ENCODE results near the gene MEIOSIN.

DNA sequence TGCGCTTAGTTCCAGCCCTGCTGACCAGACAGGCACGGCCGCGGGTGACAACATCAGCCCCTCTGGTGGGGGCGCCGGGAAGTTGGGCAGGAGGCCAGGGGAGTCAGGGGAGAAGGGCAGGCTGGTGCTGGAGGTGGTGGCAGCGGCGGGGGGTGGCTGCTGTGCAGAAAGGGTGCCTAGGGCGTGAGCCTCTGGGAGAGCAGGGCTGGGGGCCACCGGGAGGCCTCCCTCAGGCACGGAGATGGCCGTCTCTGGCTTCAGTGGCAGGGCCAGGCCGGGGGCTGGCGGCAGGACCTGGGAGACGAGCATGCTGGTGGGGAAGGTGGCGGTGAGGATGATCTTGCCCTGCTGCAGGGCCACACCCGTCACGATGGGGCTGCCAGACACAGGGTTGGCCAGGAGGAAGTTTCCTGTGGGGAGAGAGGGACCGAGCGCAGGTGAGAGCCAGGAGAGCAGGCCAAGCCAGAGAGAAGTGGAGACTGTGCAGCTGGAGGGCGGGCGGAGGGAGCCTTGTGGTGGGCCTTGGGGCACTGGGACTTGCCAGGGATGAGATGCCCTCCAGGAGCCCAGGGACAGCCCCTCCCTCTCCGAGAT, 32.6 kb downstream of the MEIOSIN start:
- TF ChIP-seq POLR2AphosphoS5 (IDR thresholded peaks at IDR 0.05; ENCODE audit: borderline replicate concordance, low read depth, low read length) (no peak), EZH2 (IDR thresholded peaks at IDR 0.05) (no peak)
